SK-N-SH (cell line): Measurements from ENCODE around the gene RBM19.

Source experiments
- CTCF ChIP-seq: fragments of 200-600 bp; sonication (generic); IDR thresholded peaks from 2 replicates; pipeline ENCODE4 v1.6.1; 2017; ENCODE audit warnings: antibody characterized with exemption, mild to moderate bottlenecking, moderate library complexity
- JUND ChIP-seq: IDR thresholded peaks from 2 replicates; pipeline ENCODE4 v1.4.0; 2012
- POLR2AphosphoS5 ChIP-seq: IDR thresholded peaks from 2 replicates; pipeline ENCODE4 v1.6.1; 2012; ENCODE audit warnings: low read depth, low read length
- RAD21 ChIP-seq: IDR thresholded peaks from 2 replicates; pipeline ENCODE4 v1.6.1; 2012; ENCODE audit warnings: mild to moderate bottlenecking, low read length

GRCh38 chr12:113914176-113914575 is 51.9 kb downstream of the RBM19 start:
- no peak for TF ChIP-seq CTCF
- TF ChIP-seq RAD21, result no peak
- TF ChIP-seq POLR2AphosphoS5, result no peak
- no peak for TF ChIP-seq JUND
